ENCODE data around the gene CFAP20DC.

- TF ChIP-seq CTCF (IDR thresholded peaks at IDR 0.05) (no peak), POLR2A (IDR thresholded peaks at IDR 0.05) (no peak)
These were observed 58.8 kb downstream of the CFAP20DC start for GRCh38 chr3:58991026-58991425.
